CD14-positive monocyte (primary cell): ENCODE measurements around the gene RNF212. TPM values are rescaled to one million over a fixed set of nuclear protein-coding genes. Genes with fewer than 3 reads are reported as not detected.

Experiments used
- DNase-seq, 3 donors: peaks; one replicate each; pipeline ENCODE4 v3.0.0-alpha.2; 2011 to 2022
- H2AFZ ChIP-seq: 2 replicates; pipeline ENCODE4 v1.6.0; 2012; ENCODE audit warnings: mild to moderate bottlenecking, low read depth, low read length, inconsistent platforms; ENCODE audit not compliant: insufficient read depth, poor library complexity, severe bottlenecking
- H3K27ac ChIP-seq, 2 donors: 1 replicate in 1 of 2; 2 replicates in 1 of 2; pipeline ENCODE4 v1.5.1; 2012 to 2013; ENCODE audit warnings: low read length in 2 of 2, control low read depth in 1 of 2, inconsistent platforms in 1 of 2, low read depth in 1 of 2, mild to moderate bottlenecking in 1 of 2
- H3K27me3 ChIP-seq, 2 donors: one replicate each; pipeline versions ENCODE4 v1.6.0 to v1.6.1; 2011 to 2013; ENCODE audit warnings: low read length in 2 of 2; ENCODE audit not compliant: control insufficient read depth in 2 of 2, insufficient read depth in 2 of 2
- H3K36me3 ChIP-seq, 2 donors: replicated peaks in 1 of 2; 1 replicate in 1 of 2; 2 replicates in 1 of 2; pipeline versions ENCODE4 v1.5.1 to v1.6.1; 2012 to 2013; ENCODE audit warnings: low read length in 2 of 2, control low read depth in 1 of 2, inconsistent platforms in 1 of 2, mild to moderate bottlenecking in 1 of 2; ENCODE audit not compliant: insufficient read depth in 2 of 2, control insufficient read depth in 1 of 2
- H3K4me1 ChIP-seq, 2 donors: 1 replicate in 1 of 2; 2 replicates in 1 of 2; pipeline versions ENCODE4 v1.5.1 to v1.6.1; 2012 to 2013; ENCODE audit warnings: low read length in 2 of 2, control low read depth in 1 of 2, inconsistent platforms in 1 of 2, mild to moderate bottlenecking in 1 of 2, moderate library complexity in 1 of 2; ENCODE audit not compliant: insufficient read depth in 2 of 2, control insufficient read depth in 1 of 2
- H3K4me2 ChIP-seq: replicated peaks from 2 replicates; pipeline ENCODE3; 2012; ENCODE audit warnings: low read length, moderate library complexity, mild to moderate bottlenecking; ENCODE audit not compliant: poor library complexity, severe bottlenecking; ENCODE audit errors: extremely low read depth
- H3K4me3 ChIP-seq, 3 experiments: fragments of 200-600 bp in 1 of 3; sonication (generic) in 1 of 3; replicated peaks in 1 of 3; 1 replicate in 2 of 3; 2 replicates in 1 of 3; pipeline ENCODE4 v1.5.1; 2011 to 2013; ENCODE audit warnings: low read length in 3 of 3, mild to moderate bottlenecking in 3 of 3, control low read depth in 2 of 3, low read depth in 2 of 3, inconsistent platforms in 1 of 3, moderate library complexity in 1 of 3
- H3K79me2 ChIP-seq: 2 replicates; pipeline ENCODE4 v1.6.0; 2012; ENCODE audit warnings: mild to moderate bottlenecking, control low read depth, inconsistent platforms, low read length, moderate library complexity; ENCODE audit not compliant: insufficient read depth
- H3K9ac ChIP-seq: 2 replicates; pipeline ENCODE4 v1.6.0; 2017; ENCODE audit warnings: low read length, mild to moderate bottlenecking; ENCODE audit not compliant: insufficient read depth, poor library complexity, severe bottlenecking
- H3K9me3 ChIP-seq, 2 donors: replicated peaks in 1 of 2; 1 replicate in 1 of 2; 2 replicates in 1 of 2; pipeline versions ENCODE4 v1.5.1 to v1.6.1; 2012 to 2013; ENCODE audit warnings: low read length in 2 of 2, control low read depth in 1 of 2; ENCODE audit not compliant: control insufficient read depth in 1 of 2, insufficient read depth in 1 of 2
- H4K20me1 ChIP-seq: 2 replicates; pipeline ENCODE4 v1.6.0; 2012; ENCODE audit warnings: mild to moderate bottlenecking, low read length, control low read depth, moderate library complexity; ENCODE audit not compliant: insufficient read depth
- H3K27ac Mint-ChIP-seq, 7 donors: one replicate each; pipeline ENCODE4 v1.8.0; 2020; ENCODE audit warnings: mild to moderate bottlenecking in 7 of 7, mixed read lengths in 7 of 7, moderate library complexity in 6 of 7, inconsistent platforms in 2 of 7
- H3K27me3 Mint-ChIP-seq, 3 donors: one replicate each; pipeline ENCODE4 v1.8.0; 2021 to 2022; ENCODE audit warnings: low read depth in 3 of 3, mild to moderate bottlenecking in 3 of 3, mixed read lengths in 3 of 3, moderate library complexity in 3 of 3, inconsistent platforms in 1 of 3
- H3K36me3 Mint-ChIP-seq, 2 donors: one replicate each; pipeline ENCODE4 v1.8.0; 2020; ENCODE audit warnings: mixed read lengths in 2 of 2, inconsistent platforms in 1 of 2, mild to moderate bottlenecking in 1 of 2
- H3K4me1 Mint-ChIP-seq: one replicate; pipeline ENCODE4 v1.8.0; 2020; ENCODE audit warnings: mild to moderate bottlenecking, mixed read lengths
- H3K4me3 Mint-ChIP-seq, 2 donors: one replicate each; pipeline ENCODE4 v1.8.0; 2020; ENCODE audit warnings: mild to moderate bottlenecking in 2 of 2, mixed read lengths in 2 of 2, moderate library complexity in 1 of 2
- H3K9me3 Mint-ChIP-seq, 7 donors: one replicate each; pipeline ENCODE4 v1.8.0; 2020 to 2022; ENCODE audit warnings: mixed read lengths in 7 of 7, mild to moderate bottlenecking in 6 of 7, moderate library complexity in 6 of 7, inconsistent platforms in 2 of 7
- WGBS: methylation state at CpG from one replicate; pipeline ENCODE4 v1.1.5; 2013; ENCODE audit warnings: missing lambda C conversion rate; ENCODE audit not compliant: insufficient coverage; 5-methylcytosine and 5-hydroxymethylcytosine counted together
- intact Hi-C, 2 donors: fragments of 100-400 bp; cut with micrococcal nuclease; formaldehyde crosslinking; loops; one replicate each; pipeline versions ENCODE4 v1.15.0 to v1.15.1; 2023
- polyA plus RNA-seq, 3 donors: library from polyadenylated mRNA; depleted of rRNA in 1 of 3; unstranded in 2 of 3; stranded (reverse) in 1 of 3; fragments of 300-500 nt in 2 of 3; fragments of >200 nt in 1 of 3; fragmentation: Illumina TruSeq in 2 of 3; gene quantifications; 1 replicate in 2 of 3; 2 replicates in 1 of 3; pipeline ENCODE4 v1.2.3, GENCODE V29; 2012 to 2021
- TF ChIP-seq, protein P1 (sequence below): fragments of 200-600 bp; IDR thresholded peaks from one replicate; pipeline ENCODE4 v1.8.0; 2022; ENCODE audit warnings: antibody characterized with exemption, mild to moderate bottlenecking

The RNF212 gene
- polyA plus RNA-seq, 3 donors = 0.17 to 0.83 TPM; not detected in 1

DNA sequence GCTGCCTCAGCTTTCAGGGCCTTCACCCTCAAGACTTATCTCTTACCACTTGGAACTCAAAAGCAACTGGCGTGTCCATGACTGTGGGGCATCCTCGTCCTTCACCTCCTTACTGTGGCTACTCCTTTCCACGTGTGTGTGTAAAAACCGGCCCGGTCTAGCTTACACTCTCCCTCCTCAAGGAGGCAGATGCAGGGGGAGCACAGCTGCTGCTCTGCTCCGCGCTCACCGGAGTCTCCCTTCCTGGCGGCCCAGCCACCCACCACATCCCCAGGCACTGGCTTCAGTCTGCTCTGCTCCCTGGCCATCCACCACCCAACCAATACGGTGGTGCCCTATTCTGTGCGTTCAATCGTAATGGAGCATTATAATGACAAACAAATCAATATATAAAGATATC, 8.3 kb downstream of the RNF212 start:
- no peak overlapping the region for H3K4me3 ChIP-seq
- Mint-ChIP-seq H3K27ac (no peak overlapping the region), H3K27me3 (peaks cover 8 to 26% (median 17%) of the 10 kb centered on the region in 3 donors), H3K9me3 (peaks cover 0 to 3% (median 0%) of the 10 kb centered on the region in 7 donors), H3K4me3 (no peak overlapping the region), H3K4me1 (no peaks in the 10 kb centered on the region), H3K36me3 (no peaks in the 10 kb centered on the region)
- no peak overlapping the region for H3K9ac ChIP-seq
- H3K9me3 ChIP-seq = no peaks in the 10 kb centered on the region
- H3K27ac ChIP-seq = no peak overlapping the region
- H4K20me1 ChIP-seq = no peaks in the 10 kb centered on the region
- no peaks in the 10 kb centered on the region for H3K27me3 ChIP-seq
- intact Hi-C loops = no loop called here
- no peak for DNase-seq
- no peaks in the 10 kb centered on the region for H3K4me1 ChIP-seq
- TF ChIP-seq, protein P1, sequence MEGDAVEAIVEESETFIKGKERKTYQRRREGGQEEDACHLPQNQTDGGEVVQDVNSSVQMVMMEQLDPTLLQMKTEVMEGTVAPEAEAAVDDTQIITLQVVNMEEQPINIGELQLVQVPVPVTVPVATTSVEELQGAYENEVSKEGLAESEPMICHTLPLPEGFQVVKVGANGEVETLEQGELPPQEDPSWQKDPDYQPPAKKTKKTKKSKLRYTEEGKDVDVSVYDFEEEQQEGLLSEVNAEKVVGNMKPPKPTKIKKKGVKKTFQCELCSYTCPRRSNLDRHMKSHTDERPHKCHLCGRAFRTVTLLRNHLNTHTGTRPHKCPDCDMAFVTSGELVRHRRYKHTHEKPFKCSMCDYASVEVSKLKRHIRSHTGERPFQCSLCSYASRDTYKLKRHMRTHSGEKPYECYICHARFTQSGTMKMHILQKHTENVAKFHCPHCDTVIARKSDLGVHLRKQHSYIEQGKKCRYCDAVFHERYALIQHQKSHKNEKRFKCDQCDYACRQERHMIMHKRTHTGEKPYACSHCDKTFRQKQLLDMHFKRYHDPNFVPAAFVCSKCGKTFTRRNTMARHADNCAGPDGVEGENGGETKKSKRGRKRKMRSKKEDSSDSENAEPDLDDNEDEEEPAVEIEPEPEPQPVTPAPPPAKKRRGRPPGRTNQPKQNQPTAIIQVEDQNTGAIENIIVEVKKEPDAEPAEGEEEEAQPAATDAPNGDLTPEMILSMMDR = no peak
- no peak overlapping the region for H2AFZ ChIP-seq
- no peak overlapping the region for H3K4me2 ChIP-seq
- no peaks in the 10 kb centered on the region for H3K79me2 ChIP-seq
- WGBS = 88% methylated on average over 9 of the region's 12 CpGs
- no peaks in the 10 kb centered on the region for H3K36me3 ChIP-seq

DNA sequence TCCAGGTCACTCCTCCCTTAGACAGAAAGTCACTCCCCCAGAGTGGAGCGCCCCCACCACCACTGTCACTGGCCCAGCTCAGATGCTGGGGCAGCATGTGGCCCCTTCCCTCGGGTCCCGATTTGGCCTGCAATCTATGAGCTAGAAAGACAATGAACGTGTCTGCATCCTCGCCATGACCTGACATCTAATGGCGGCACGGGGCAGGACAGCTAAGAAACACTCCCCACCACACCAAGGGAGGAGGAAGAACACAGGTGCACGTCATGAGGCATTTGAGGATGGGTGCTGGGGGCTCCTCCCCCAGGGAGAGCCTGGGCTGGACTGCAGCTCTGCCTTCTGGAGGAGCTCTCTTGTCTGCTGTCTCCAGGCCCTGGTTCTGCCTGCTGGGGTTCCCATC, 8.7 kb downstream of the RNF212 start:
- H3K27ac Mint-ChIP-seq = no peak overlapping the region
- Histone ChIP-seq H3K4me3 (no peak overlapping the region), H3K9me3 (no peaks in the 10 kb centered on the region), H4K20me1 (no peaks in the 10 kb centered on the region), H2AFZ (no peak overlapping the region), H3K36me3 (no peaks in the 10 kb centered on the region), H3K27ac (no peak overlapping the region), H3K9ac (no peak overlapping the region), H3K4me2 (no peak overlapping the region), H3K79me2 (no peaks in the 10 kb centered on the region), H3K4me1 (no peaks in the 10 kb centered on the region), H3K27me3 (no peaks in the 10 kb centered on the region)
- no peak for DNase-seq
- 85% methylated on average over 3 of the region's 8 CpGs for WGBS
- H3K4me1 Mint-ChIP-seq = no peaks in the 10 kb centered on the region
- no peak overlapping the region for H3K4me3 Mint-ChIP-seq
- H3K9me3 Mint-ChIP-seq = peaks cover 0 to 3% (median 0%) of the 10 kb centered on the region in 7 donors
- peaks cover 6 to 26% (median 14%) of the 10 kb centered on the region in 3 donors for H3K27me3 Mint-ChIP-seq
- TF ChIP-seq, protein P1 = no peak
- no peaks in the 10 kb centered on the region for H3K36me3 Mint-ChIP-seq
- intact Hi-C loops = no loop called here
